ENCODE data around the gene PPP1R3C.

PPP1R3C gene

DNA sequence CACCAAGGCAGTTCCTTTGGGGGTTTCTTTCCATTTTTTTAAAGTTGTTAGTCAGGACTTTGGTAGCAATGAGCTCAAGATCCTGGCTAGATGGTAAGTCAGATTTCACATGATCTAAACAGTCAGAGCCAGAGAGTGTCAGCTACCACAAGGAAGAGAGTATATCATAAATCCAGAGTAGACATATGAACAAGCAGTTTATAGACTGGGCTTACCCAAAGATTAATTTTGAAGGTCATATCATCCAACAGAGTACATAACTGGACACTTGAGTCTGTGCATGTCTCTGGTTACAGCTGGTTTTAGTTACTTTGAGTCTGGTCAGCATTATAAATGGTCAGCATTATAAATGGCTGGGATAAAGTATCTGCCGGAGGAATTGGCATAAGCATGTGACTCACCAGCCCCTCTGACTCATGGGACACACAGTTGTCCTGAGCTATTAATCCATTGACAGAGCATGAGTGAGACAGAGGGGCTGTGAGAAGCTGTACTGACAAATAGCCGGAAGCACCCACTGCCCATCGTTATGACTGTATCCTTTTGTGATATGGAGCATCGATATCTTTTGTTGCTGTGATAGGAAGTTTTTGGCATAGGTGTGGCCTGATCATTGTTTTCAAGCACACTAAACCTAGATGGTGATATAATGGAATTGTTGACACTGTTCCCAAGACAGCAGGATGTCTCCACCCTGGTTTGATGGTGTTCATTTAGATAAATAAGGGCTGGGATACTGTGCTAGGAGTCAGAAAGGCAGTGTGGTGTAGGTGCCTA, 19.3 kb downstream of the PPP1R3C start:
- Histone ChIP-seq H3K9ac (no peak overlapping the region), H3K4me2 (ENCODE audit: low read length) (no peak overlapping the region), H3K27me3 (ENCODE audit: control insufficient read depth, insufficient read depth, low read length) (no peaks in the 10 kb centered on the region), H2AFZ (peak overlapping the region; percentile 45), H3K27ac (peak overlapping the region; percentile 48), H3K79me2 (no peaks in the 10 kb centered on the region), H3K36me3 (ENCODE audit: control insufficient read depth, insufficient read depth, low read length) (peaks cover 4% of the 10 kb centered on the region), H3K4me1 (peaks cover 26% of the 10 kb centered on the region), H3K9me3 (ENCODE audit: control insufficient read depth, low read length) (no peaks in the 10 kb centered on the region), H3K4me3 (ENCODE audit: low read depth, low read length) (no peak overlapping the region)
- TF ChIP-seq, protein P1, sequence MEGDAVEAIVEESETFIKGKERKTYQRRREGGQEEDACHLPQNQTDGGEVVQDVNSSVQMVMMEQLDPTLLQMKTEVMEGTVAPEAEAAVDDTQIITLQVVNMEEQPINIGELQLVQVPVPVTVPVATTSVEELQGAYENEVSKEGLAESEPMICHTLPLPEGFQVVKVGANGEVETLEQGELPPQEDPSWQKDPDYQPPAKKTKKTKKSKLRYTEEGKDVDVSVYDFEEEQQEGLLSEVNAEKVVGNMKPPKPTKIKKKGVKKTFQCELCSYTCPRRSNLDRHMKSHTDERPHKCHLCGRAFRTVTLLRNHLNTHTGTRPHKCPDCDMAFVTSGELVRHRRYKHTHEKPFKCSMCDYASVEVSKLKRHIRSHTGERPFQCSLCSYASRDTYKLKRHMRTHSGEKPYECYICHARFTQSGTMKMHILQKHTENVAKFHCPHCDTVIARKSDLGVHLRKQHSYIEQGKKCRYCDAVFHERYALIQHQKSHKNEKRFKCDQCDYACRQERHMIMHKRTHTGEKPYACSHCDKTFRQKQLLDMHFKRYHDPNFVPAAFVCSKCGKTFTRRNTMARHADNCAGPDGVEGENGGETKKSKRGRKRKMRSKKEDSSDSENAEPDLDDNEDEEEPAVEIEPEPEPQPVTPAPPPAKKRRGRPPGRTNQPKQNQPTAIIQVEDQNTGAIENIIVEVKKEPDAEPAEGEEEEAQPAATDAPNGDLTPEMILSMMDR (IDR thresholded peaks at IDR 0.05), result no peak

DNA sequence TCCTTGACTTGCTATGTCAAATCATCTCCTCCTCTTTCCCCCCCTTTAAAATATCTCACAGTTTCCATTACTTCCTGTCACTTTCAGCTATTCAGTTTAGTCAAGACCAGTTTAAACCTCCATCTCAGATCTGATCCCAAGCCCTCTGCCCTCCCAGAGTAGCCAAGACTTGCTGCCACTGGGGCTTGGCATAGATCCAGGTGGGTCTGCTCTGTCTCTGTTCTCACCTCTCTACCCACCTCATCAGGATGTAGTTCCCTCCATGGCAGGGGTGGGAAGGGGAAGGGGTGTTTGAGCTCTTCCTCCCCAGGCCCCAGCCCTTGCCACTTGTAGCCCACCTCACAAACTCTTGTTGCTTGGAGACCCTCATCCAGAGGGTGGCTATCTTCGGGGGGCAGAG, 22.0 kb downstream of the PPP1R3C start:
- TF ChIP-seq, protein P1 (IDR thresholded peaks at IDR 0.05), result no peak
- H3K36me3 ChIP-seq (ENCODE audit: control insufficient read depth, insufficient read depth, low read length), result peaks cover 4% of the 10 kb centered on the region
- no peaks in the 10 kb centered on the region for H3K9me3 ChIP-seq (ENCODE audit: control insufficient read depth, low read length)
- H3K4me3 ChIP-seq (ENCODE audit: low read depth, low read length), result no peak overlapping the region
- H3K27ac ChIP-seq, result no peak overlapping the region
- peak overlapping the region; percentile 83 for H2AFZ ChIP-seq
- no peak overlapping the region for H3K9ac ChIP-seq
- no peaks in the 10 kb centered on the region for H3K79me2 ChIP-seq
- peaks cover 39% of the 10 kb centered on the region for H3K4me1 ChIP-seq
- no peaks in the 10 kb centered on the region for H3K27me3 ChIP-seq (ENCODE audit: control insufficient read depth, insufficient read depth, low read length)
- no peak overlapping the region for H3K4me2 ChIP-seq (ENCODE audit: low read length)

DNA sequence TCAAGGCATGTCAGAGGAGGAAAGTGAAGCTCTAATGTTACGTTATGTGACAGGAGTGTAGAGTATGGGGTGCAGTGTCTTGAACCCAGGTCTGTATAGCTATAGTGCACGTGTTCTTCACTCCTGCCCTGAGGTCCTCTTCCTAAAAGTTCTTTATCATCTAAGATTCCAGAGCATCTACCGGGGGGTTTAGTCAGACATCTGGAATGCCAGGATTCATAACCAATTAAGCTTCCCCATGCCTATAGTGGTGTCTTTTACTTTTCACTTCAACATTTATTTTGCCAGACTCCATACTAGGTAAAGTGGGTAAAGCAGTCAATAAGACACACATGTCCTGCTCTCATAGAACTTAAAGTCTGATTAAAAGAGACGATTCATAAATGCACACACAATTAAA, 22.4 kb downstream of the PPP1R3C start:
- Histone ChIP-seq H3K4me3 (ENCODE audit: low read depth, low read length) (no peak overlapping the region), H3K9me3 (ENCODE audit: control insufficient read depth, low read length) (no peaks in the 10 kb centered on the region), H3K4me2 (ENCODE audit: low read length) (no peak overlapping the region), H3K27me3 (ENCODE audit: control insufficient read depth, insufficient read depth, low read length) (no peaks in the 10 kb centered on the region), H3K4me1 (peaks cover 39% of the 10 kb centered on the region), H3K27ac (no peak overlapping the region), H3K9ac (no peak overlapping the region), H3K79me2 (no peaks in the 10 kb centered on the region), H2AFZ (no peak overlapping the region), H3K36me3 (ENCODE audit: control insufficient read depth, insufficient read depth, low read length) (peaks cover under 1% of the 10 kb centered on the region)
- TF ChIP-seq, protein P1 (IDR thresholded peaks at IDR 0.05), result no peak

DNA sequence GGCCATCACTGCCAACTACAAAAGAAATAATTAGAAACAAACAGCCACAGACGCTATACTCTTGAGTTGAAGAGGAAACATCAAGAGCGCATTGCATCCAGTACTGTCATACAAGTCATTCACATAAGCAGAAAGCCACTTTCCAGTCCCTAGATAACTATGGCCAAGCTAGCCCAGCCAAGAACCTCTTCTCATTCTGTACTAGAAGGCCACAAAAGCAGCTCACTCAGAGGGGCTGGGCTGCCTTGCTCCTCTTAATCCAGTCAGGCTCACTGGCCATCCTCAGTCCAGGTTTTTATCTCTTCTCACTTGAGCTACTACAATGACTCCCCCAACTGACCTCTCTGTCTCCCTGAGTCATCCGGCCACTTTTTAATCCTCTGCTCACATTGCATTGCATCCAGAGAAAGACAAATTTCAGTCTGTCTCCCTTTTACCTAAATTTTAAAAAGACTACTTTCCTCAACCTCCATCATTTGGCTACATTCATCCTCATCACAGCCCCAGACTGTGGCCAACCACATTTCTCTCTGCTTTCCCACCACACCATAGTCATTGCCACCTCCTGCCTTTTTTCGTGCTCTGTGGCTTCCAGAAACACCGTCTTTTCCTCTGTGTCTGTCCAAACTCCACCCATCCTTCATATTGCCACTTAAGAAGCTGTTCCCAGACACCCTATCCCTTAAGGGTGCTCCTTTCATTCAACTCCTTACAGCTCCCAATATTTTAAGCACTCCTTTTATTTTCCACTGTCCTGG, 25.0 kb downstream of the PPP1R3C start:
- no peaks in the 10 kb centered on the region for H3K36me3 ChIP-seq (ENCODE audit: control insufficient read depth, insufficient read depth, low read length)
- no peaks in the 10 kb centered on the region for H3K9me3 ChIP-seq (ENCODE audit: control insufficient read depth, low read length)
- no peaks in the 10 kb centered on the region for H3K27me3 ChIP-seq (ENCODE audit: control insufficient read depth, insufficient read depth, low read length)
- H3K9ac ChIP-seq, result no peak overlapping the region
- H3K4me2 ChIP-seq (ENCODE audit: low read length), result peak overlapping the region; percentile 40
- no peak overlapping the region for H3K4me3 ChIP-seq (ENCODE audit: low read depth, low read length)
- peak overlapping the region; percentile 95 for H3K27ac ChIP-seq
- TF ChIP-seq, protein P1 (IDR thresholded peaks at IDR 0.05), result no peak
- H2AFZ ChIP-seq, result peak overlapping the region; percentile 90
- H3K79me2 ChIP-seq, result no peaks in the 10 kb centered on the region
- peaks cover 29% of the 10 kb centered on the region for H3K4me1 ChIP-seq
